Esophagus squamous epithelium (tissue), 5 donors: ENCODE data around the gene DBN1. TPM values are rescaled to one million over a fixed set of nuclear protein-coding genes. Genes with fewer than 3 reads are reported as not detected.

Experiments used
- DNase-seq: peaks from one replicate; lab custom pipeline; 2025; lab: John Stamatoyannopoulos, UW
- H3K27ac ChIP-seq, 4 donors: fragments of 200-600 bp; sonication (generic); one replicate each; pipeline ENCODE4 v1.5.1; 2016 to 2019; ENCODE audit warnings: mild to moderate bottlenecking in 1 of 4
- H3K27me3 ChIP-seq, 4 donors: fragments of 200-600 bp; sonication (generic); 1 replicate in 3 of 4; 2 replicates in 1 of 4; pipeline versions ENCODE4 v1.5.1 to v1.6.0; 2017 to 2021; ENCODE audit warnings: antibody characterized with exemption in 1 of 4
- H3K36me3 ChIP-seq, 3 donors: fragments of 200-600 bp; sonication (generic); one replicate each; pipeline ENCODE4 v1.5.1; 2016 to 2019
- H3K4me1 ChIP-seq, 3 donors: fragments of 200-600 bp; sonication (generic); one replicate each; pipeline ENCODE4 v1.5.1; 2017 to 2019
- H3K4me3 ChIP-seq, 4 donors: fragments of 200-600 bp; sonication (generic); 1 replicate in 3 of 4; 2 replicates in 1 of 4; pipeline ENCODE4 v1.5.1; 2016 to 2019; ENCODE audit warnings: mild to moderate bottlenecking in 2 of 4, moderate library complexity in 1 of 4
- H3K9me3 ChIP-seq, 3 donors: fragments of 200-600 bp; sonication (generic); one replicate each; pipeline ENCODE4 v1.5.1; 2016 to 2019
- CTCF ChIP-seq, 6 experiments: fragments of 450-650 bp in 4 of 6; fragments of 200-600 bp in 2 of 6; sonication (generic) in 2 of 6; IDR thresholded peaks; one replicate each; pipeline ENCODE4 v1.5.1; 2016 to 2019; ENCODE audit warnings: antibody characterized with exemption in 6 of 6, mild to moderate bottlenecking in 4 of 6, moderate library complexity in 4 of 6
- POLR2A ChIP-seq, 4 donors: fragments of 450-650 bp; IDR thresholded peaks; one replicate each; pipeline ENCODE4 v1.6.1; 2017; ENCODE audit warnings: antibody characterized with exemption in 4 of 4, mild to moderate bottlenecking in 4 of 4, moderate library complexity in 3 of 4
- WGBS, 2 donors: methylation state at CpG; one replicate each; pipeline ENCODE4 v1.1.5; 2018; 5-methylcytosine and 5-hydroxymethylcytosine counted together
- intact Hi-C: fragments of 100-400 bp; cut with DNase I; formaldehyde crosslinking; loops from one replicate; pipeline ENCODE4 v1.15.0; 2022
- total RNA-seq, 4 donors: library from RNA; depleted of rRNA; stranded (reverse); fragments of >200 nt; gene quantifications; one replicate each; pipeline ENCODE4 v1.1.0, GENCODE V29; 2016
- donor health status: DM: yes; HTN: yes; CAD: no.

The DBN1 gene
- total RNA-seq, 4 donors from 2014 or later: 11.9 to 51.1 (median 27.2) TPM

- H3K4me3 ChIP-seq: no peak overlapping the region
- H3K27me3 ChIP-seq: peaks cover 0 to under 1% (median 0%) of the 10 kb centered on the region in 4 donors
- H3K4me1 ChIP-seq: peaks cover 31 to 69% (median 45%) of the 10 kb centered on the region in 3 donors
- H3K27ac ChIP-seq: peak overlapping the region; percentile 24 to 98 (median 86)
- DNase-seq: no peak
- WGBS, 2 donors: 81 to 91% methylated on average over 6 to 7 of the region's 7 CpGs
- H3K9me3 ChIP-seq: no peaks in the 10 kb centered on the region
- intact Hi-C loops: loop anchor here (10.0 kb wide), 1 partner anchor 178 kb away; the partner anchor contains the start of gene MXD3
- peaks cover 14 to 50% (median 15%) of the 10 kb centered on the region in 3 donors for H3K36me3 ChIP-seq
- TF ChIP-seq POLR2A (IDR thresholded peaks at IDR 0.05): no peak
- TF ChIP-seq CTCF (IDR thresholded peaks at IDR 0.05): no peak
These were observed 19.4 kb upstream of the DBN1 start for GRCh38 chr5:177492841-177493240.

GRCh38 chr5:177491983-177492746 lies 18.7 kb upstream of the DBN1 start:
- Histone ChIP-seq H3K36me3 (peaks cover 20 to 57% (median 21%) of the 10 kb centered on the region in 3 donors), H3K27ac (peak overlapping the region in 3 of 4 donors; percentile 24 to 98 (median 96)), H3K4me3 (peak overlapping the region in 1 of 4 donors; percentile 12), H3K9me3 (no peaks in the 10 kb centered on the region), H3K27me3 (no peaks in the 10 kb centered on the region), H3K4me1 (peaks cover 30 to 64% (median 45%) of the 10 kb centered on the region in 3 donors)
- intact Hi-C loops: loop anchor here (10.0 kb wide), 1 partner anchor 177 kb away; the partner anchor contains the start of gene MXD3
- DNase-seq: no peak
- 83 to 86% methylated on average over 8 to 24 of the region's 54 CpGs for WGBS, 2 donors
- TF ChIP-seq CTCF (IDR thresholded peaks at IDR 0.05): no peak

GRCh38 chr5:177491429-177491945 lies 18.1 kb upstream of the DBN1 start:
- Histone ChIP-seq H3K36me3 (peaks cover 20 to 64% (median 24%) of the 10 kb centered on the region in 3 donors), H3K27me3 (no peaks in the 10 kb centered on the region), H3K4me1 (peaks cover 23 to 57% (median 43%) of the 10 kb centered on the region in 3 donors), H3K9me3 (no peaks in the 10 kb centered on the region), H3K4me3 (peak overlapping the region in 1 of 4 donors; percentile 12), H3K27ac (peak overlapping the region in 3 of 4 donors; percentile 24 to 98 (median 96))
- TF ChIP-seq POLR2A (IDR thresholded peaks at IDR 0.05) (no peak), CTCF (IDR thresholded peaks at IDR 0.05) (peak in 5 of 6 experiments; percentile 46 to 74 (median 58))
- 69 to 86% methylated on average over 3 to 13 of the region's 43 CpGs for WGBS, 2 donors
- intact Hi-C loops: loop anchor here (10.0 kb wide), 1 partner anchor 177 kb away; the partner anchor contains the start of gene MXD3
- DNase-seq: no peak

- H3K27ac ChIP-seq: peak overlapping the region in 2 of 4 donors; percentile 96 to 98
- intact Hi-C loops: loop anchor here (10.0 kb wide), 1 partner anchor 176 kb away; the partner anchor contains the start of gene MXD3
These were observed 17.6 kb upstream of the DBN1 start for GRCh38 chr5:177490992-177491391.

More at GRCh38 chr5:177490992-177491391, 17.6 kb upstream of the DBN1 start:
- Histone ChIP-seq H3K9me3 (no peaks in the 10 kb centered on the region), H3K4me3 (no peak overlapping the region), H3K27me3 (no peaks in the 10 kb centered on the region), H3K4me1 (peaks cover 19 to 52% (median 38%) of the 10 kb centered on the region in 3 donors), H3K36me3 (peaks cover 20 to 69% (median 24%) of the 10 kb centered on the region in 3 donors)
- TF ChIP-seq CTCF (IDR thresholded peaks at IDR 0.05): no peak
- no peak for TF ChIP-seq POLR2A (IDR thresholded peaks at IDR 0.05)
- DNase-seq: no peak
- WGBS, 2 donors: 85 to 89% methylated on average over 10 to 11 of the region's 16 CpGs
